ENCODE measurements around the gene NACAD. TPM values are rescaled to one million over a fixed set of nuclear protein-coding genes. Genes with fewer than 3 reads are reported as not detected.

NACAD gene
- total and polyA plus RNA-seq, 2 of the 4 experiments (the other 2 are of a cell fraction), result 0.54 to 2.2 TPM

DNA sequence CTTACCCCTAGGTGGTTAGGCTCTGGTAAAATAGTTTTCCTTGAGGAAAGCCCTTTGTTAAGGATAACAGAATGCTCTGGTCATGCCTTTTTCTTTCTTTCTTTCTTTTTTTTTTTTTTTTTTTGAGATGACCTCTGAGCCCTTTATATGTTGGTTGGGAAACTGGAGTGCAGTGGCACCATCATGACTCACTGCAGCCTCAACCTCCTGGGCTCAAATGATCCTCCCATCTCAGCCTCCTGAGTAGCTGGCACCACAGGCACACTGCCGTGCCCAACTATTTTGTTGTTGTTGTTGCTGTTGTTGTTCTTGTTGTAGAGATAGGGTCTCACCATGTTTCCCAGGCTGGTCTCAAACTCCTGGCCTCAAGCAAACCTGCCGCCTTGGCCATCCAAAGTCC is 27.4 kb downstream of the NACAD start:
- H3K23ac ChIP-seq (ENCODE audit: low read depth, low read length), result no peak overlapping the region
- intact Hi-C loops (cut with micrococcal nuclease) (no loop called here), in situ Hi-C loops (cut with MboI; ENCODE audit: low sequenced_read_pairs) (no loop called here), dilution Hi-C loops (cut with HindIII; ENCODE audit: low sequenced_read_pairs, unreplicated experiment) (no loop called here)
- ChIA-PET POLR2A (ENCODE audit: unreplicated experiment) (no interaction called here), CTCF (interaction anchor here (1.4 kb wide), 1 partner anchor 26 kb away, joined by 3 read pairs; no protein-coding TSS in a partner anchor)
- ATAC-seq (ENCODE audit: low read depth), result no peak
- no peak overlapping the region for H3K4me2 ChIP-seq (ENCODE audit: low read depth, low read length)
- H2AK5ac ChIP-seq (ENCODE audit: low read depth, low read length), result no peak overlapping the region
- no peaks in the 10 kb centered on the region for H3K9me3 ChIP-seq (ENCODE audit: control insufficient read depth, insufficient read depth, low read length)
- no peak overlapping the region for H2BK120ac ChIP-seq (ENCODE audit: low read depth, low read length)
- H3K4ac ChIP-seq (ENCODE audit: low read depth, low read length), result no peak overlapping the region
- H4K8ac ChIP-seq (ENCODE audit: low read depth in 2 of 2, low read length in 2 of 2), result no peak overlapping the region
- H2AFZ ChIP-seq (replicated peaks; ENCODE audit: low read length, poor library complexity), result no peak overlapping the region
- H3K4me3 ChIP-seq (ENCODE audit: insufficient read depth, low read depth, low read length), result no peak overlapping the region
- no peak overlapping the region for H3K27ac ChIP-seq (ENCODE audit: insufficient read depth, low read length)
- peaks cover 35 to 79% of the 10 kb centered on the region in 2 experiments for H3K79me1 ChIP-seq (ENCODE audit: low read depth in 1 of 2, low read length in 2 of 2)
- no peak overlapping the region for H2BK15ac ChIP-seq (ENCODE audit: low read depth, low read length)
- H3K36me3 ChIP-seq (ENCODE audit: control insufficient read depth, insufficient read depth, low read length), result peaks cover 19% of the 10 kb centered on the region
- H2BK5ac ChIP-seq (ENCODE audit: low read depth, low read length, poor library complexity, severe bottlenecking), result no peak overlapping the region
- BruUV-seq (replicated peaks), result no TSS peak
- no peaks in the 10 kb centered on the region for H3K27me3 ChIP-seq (ENCODE audit: control insufficient read depth, insufficient read depth, low read length)
- no peak overlapping the region for H3K56ac ChIP-seq (ENCODE audit: extremely low read depth, insufficient read depth, low read length)
- H3K18ac ChIP-seq (ENCODE audit: low read depth, low read length), result no peak overlapping the region
- TF ChIP-seq CTCF (conservative IDR thresholded peaks at IDR 0.05; ENCODE audit: low read depth, low read length) (no peak), FOS (IDR thresholded peaks at IDR 0.05; ENCODE audit: low read depth, low read length) (no peak), POLR2A (IDR thresholded peaks at IDR 0.05; ENCODE audit: low read depth, low read length) (no peak), CEBPB (IDR thresholded peaks at IDR 0.05; ENCODE audit: low read depth, low read length) (no peak), RCOR1 (IDR thresholded peaks at IDR 0.05; ENCODE audit: insufficient replicate concordance, low read length) (no peak), SMC3 (IDR thresholded peaks at IDR 0.05; ENCODE audit: low read depth, low read length) (no peak), RAD21 (IDR thresholded peaks at IDR 0.05; ENCODE audit: low read length) (no peak), RFX5 (IDR thresholded peaks at IDR 0.05; ENCODE audit: low read depth, low read length) (no peak), MXI1 (IDR thresholded peaks at IDR 0.05; ENCODE audit: borderline replicate concordance, low read depth, low read length) (no peak), MAFK (IDR thresholded peaks at IDR 0.05; ENCODE audit: low read depth, low read length) (no peak)
- no peak overlapping the region for H4K5ac ChIP-seq (ENCODE audit: low read depth, low read length)
- H4K91ac ChIP-seq (ENCODE audit: insufficient read depth, low read depth, low read length), result no peak overlapping the region
- H3K9me1 ChIP-seq (ENCODE audit: insufficient read depth, low read length), result peaks cover 20% of the 10 kb centered on the region
- peaks cover 1% of the 10 kb centered on the region for H3K4me1 ChIP-seq (ENCODE audit: control insufficient read depth, insufficient read depth, low read length)
- no CpG with 5 or more reads among the region's 2 CpGs for WGBS, 2 experiments (ENCODE audit: extremely low coverage in 2 of 2, insufficient read length in 1 of 2)
- H2BK20ac ChIP-seq (ENCODE audit: low read depth, low read length), result no peak overlapping the region
- no peak overlapping the region for H3K14ac ChIP-seq (replicated peaks; ENCODE audit: low read depth, low read length)
- H4K20me1 ChIP-seq (ENCODE audit: insufficient read depth, low read length), result peaks cover 25% of the 10 kb centered on the region
- no peak for DNase-seq
- no peak overlapping the region for H3K9ac ChIP-seq (ENCODE audit: low read depth, low read length)
- no peak overlapping the region for H2AK9ac ChIP-seq (replicated peaks; ENCODE audit: low read depth, low read length, poor library complexity)
